Vagina (tissue), 2 donors: ENCODE data around the gene NTRK3. TPM values are rescaled to one million over a fixed set of nuclear protein-coding genes. Genes with fewer than 3 reads are reported as not detected.

ENCODE experiments used
- DNase-seq, 2 donors: peaks; one replicate each; pipeline ENCODE4 v3.0.0-alpha.2; 2017; ENCODE audit errors: extremely low spot score in 2 of 2
- H3K27ac ChIP-seq: fragments of 200-600 bp; sonication (generic); one replicate; pipeline ENCODE4 v1.5.1; 2019
- H3K27me3 ChIP-seq: fragments of 200-600 bp; sonication (generic); one replicate; pipeline ENCODE4 v1.5.1; 2019
- H3K36me3 ChIP-seq, 2 donors: fragments of 200-600 bp; sonication (generic); one replicate each; pipeline ENCODE4 v1.5.1; 2017 to 2019
- H3K4me1 ChIP-seq: fragments of 200-600 bp; sonication (generic); one replicate; pipeline ENCODE4 v1.5.1; 2019
- H3K4me3 ChIP-seq, 2 donors: fragments of 200-600 bp; sonication (generic); 1 replicate in 1 of 2; 2 replicates in 1 of 2; pipeline ENCODE4 v1.5.1; 2016 to 2019
- H3K9me3 ChIP-seq: fragments of 200-600 bp; sonication (generic); one replicate; pipeline ENCODE4 v1.5.1; 2019
- CTCF ChIP-seq, 3 experiments: fragments of 450-650 bp in 2 of 3; fragments of 200-600 bp in 1 of 3; sonication (generic) in 1 of 3; IDR thresholded peaks; one replicate each; pipeline ENCODE4 v1.5.1; 2017 to 2019; ENCODE audit warnings: antibody characterized with exemption in 3 of 3, mild to moderate bottlenecking in 2 of 3, moderate library complexity in 2 of 3
- POLR2A ChIP-seq, 2 donors: fragments of 450-650 bp; IDR thresholded peaks; one replicate each; pipeline ENCODE4 v1.6.1; 2017; ENCODE audit warnings: antibody characterized with exemption in 2 of 2, mild to moderate bottlenecking in 2 of 2, moderate library complexity in 2 of 2
- POLR2AphosphoS5 ChIP-seq, 2 donors: sonication (generic); formaldehyde crosslinking; IDR thresholded peaks; one replicate each; pipeline ENCODE4 v1.9.0; 2017; ENCODE audit warnings: antibody characterized with exemption in 2 of 2, mild to moderate bottlenecking in 2 of 2, low read depth in 1 of 2; ENCODE audit not compliant: insufficient read depth in 1 of 2
- intact Hi-C: fragments of 100-400 bp; cut with DNase I; formaldehyde crosslinking; loops from one replicate; pipeline ENCODE4 v1.15.1; 2023
- total RNA-seq: library from RNA; depleted of rRNA; stranded (reverse); fragments of >200 nt; gene quantifications from one replicate; pipeline ENCODE4 v1.2.3, GENCODE V29; 2016

The NTRK3 gene
- total RNA-seq, 1 donor from 2014 or later = 4.9 TPM

GRCh38 chr15:87858651-87859050 is 397.9 kb downstream of the NTRK3 start:
- no peak overlapping the region for H3K27ac ChIP-seq
- H3K4me3 ChIP-seq = no peak overlapping the region
- H3K27me3 ChIP-seq = no peaks in the 10 kb centered on the region
- TF ChIP-seq CTCF (IDR thresholded peaks at IDR 0.05) (no peak), POLR2A (IDR thresholded peaks at IDR 0.05) (no peak), POLR2AphosphoS5 (IDR thresholded peaks at IDR 0.05; ENCODE audit: insufficient read depth in 1 of 2, low read depth in 1 of 2) (no peak)
- no peaks in the 10 kb centered on the region for H3K9me3 ChIP-seq
- intact Hi-C loops = no loop called here
- DNase-seq = no peak
- no peaks in the 10 kb centered on the region for H3K4me1 ChIP-seq
- no peaks in the 10 kb centered on the region for H3K36me3 ChIP-seq

DNA sequence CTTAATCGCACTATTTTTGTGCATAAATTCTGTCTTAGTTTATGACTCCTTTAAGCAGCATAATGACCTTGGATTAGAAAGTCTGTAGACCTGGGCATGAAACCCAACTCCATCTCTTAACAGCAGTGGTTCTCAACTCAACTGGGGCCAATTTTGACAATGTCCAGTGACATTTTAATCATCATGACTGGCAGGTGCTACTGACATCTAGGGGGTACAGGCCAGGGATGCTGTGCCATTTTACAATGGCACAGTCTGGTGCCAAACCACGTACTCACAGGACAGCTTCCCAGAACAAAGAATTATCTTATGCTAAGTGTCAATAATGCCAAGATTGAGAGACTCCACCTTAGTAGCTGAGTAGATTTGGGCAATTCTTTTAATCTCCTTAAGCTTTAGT is 405.0 kb downstream of the NTRK3 start:
- no peaks in the 10 kb centered on the region for H3K27me3 ChIP-seq
- no peak for DNase-seq
- TF ChIP-seq POLR2AphosphoS5 (IDR thresholded peaks at IDR 0.05; ENCODE audit: insufficient read depth in 1 of 2, low read depth in 1 of 2) (no peak), POLR2A (IDR thresholded peaks at IDR 0.05) (no peak), CTCF (IDR thresholded peaks at IDR 0.05) (no peak)

DNA sequence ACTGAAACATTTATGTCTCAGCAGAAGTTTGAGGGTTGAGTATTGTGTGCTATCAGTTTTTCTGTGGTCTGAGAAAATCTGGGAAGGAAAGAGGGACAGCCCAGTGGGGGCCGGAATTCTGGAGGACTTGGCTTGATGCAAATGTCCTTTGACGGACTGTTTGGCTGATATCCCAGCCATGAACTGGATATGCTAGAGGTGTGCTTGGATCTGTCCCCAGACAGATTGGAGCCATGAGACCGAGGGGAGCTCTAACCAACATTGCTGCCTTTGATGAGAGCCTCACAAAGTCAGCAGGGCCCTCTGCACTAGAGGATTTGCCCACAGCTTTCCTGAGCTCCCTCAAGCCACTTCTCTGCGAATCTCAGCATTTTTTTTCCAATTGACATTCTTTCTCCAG is 405.6 kb downstream of the NTRK3 start:
- TF ChIP-seq CTCF (IDR thresholded peaks at IDR 0.05) (no peak), POLR2AphosphoS5 (IDR thresholded peaks at IDR 0.05; ENCODE audit: insufficient read depth in 1 of 2, low read depth in 1 of 2) (no peak), POLR2A (IDR thresholded peaks at IDR 0.05) (no peak)
- intact Hi-C loops = no loop called here

More for the DNA sequence above, 405.0 kb downstream of the NTRK3 start:
- Histone ChIP-seq H3K27ac (no peak overlapping the region), H3K4me3 (no peak overlapping the region), H3K9me3 (no peaks in the 10 kb centered on the region), H3K36me3 (no peaks in the 10 kb centered on the region), H3K4me1 (no peaks in the 10 kb centered on the region)
- intact Hi-C loops = no loop called here

GRCh38 chr15:87849181-87849580 is 407.4 kb downstream of the NTRK3 start:
- intact Hi-C loops = no loop called here
- TF ChIP-seq POLR2AphosphoS5 (IDR thresholded peaks at IDR 0.05; ENCODE audit: insufficient read depth in 1 of 2, low read depth in 1 of 2) (no peak), CTCF (IDR thresholded peaks at IDR 0.05) (no peak), POLR2A (IDR thresholded peaks at IDR 0.05) (no peak)
- H3K9me3 ChIP-seq = no peaks in the 10 kb centered on the region

More for the DNA sequence above, 405.6 kb downstream of the NTRK3 start:
- H3K27ac ChIP-seq = no peak overlapping the region
- no peaks in the 10 kb centered on the region for H3K27me3 ChIP-seq
- no peak overlapping the region for H3K4me3 ChIP-seq
- DNase-seq = no peak
- no peaks in the 10 kb centered on the region for H3K36me3 ChIP-seq
- no peaks in the 10 kb centered on the region for H3K9me3 ChIP-seq
- no peaks in the 10 kb centered on the region for H3K4me1 ChIP-seq

DNA sequence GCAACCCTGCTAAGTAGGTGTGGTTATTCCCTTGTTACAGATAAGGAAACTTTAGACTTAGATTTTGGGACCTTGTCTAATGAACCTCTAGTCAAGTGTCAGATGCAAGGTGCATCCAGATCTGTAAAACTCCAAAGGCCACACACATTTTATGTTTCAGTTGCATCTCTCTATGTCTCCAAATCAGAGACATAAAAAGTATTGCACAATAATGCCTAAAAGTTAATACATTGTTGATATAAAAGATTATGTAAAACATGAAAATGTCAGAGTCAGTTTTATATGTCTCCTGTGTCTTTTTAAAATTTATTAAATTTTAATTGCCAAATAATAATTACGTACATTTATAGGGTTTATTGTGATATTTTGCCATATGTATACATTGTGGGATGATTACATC is 408.5 kb downstream of the NTRK3 start:
- no peak for DNase-seq
- Histone ChIP-seq H3K9me3 (no peaks in the 10 kb centered on the region), H3K36me3 (no peaks in the 10 kb centered on the region), H3K4me1 (no peaks in the 10 kb centered on the region), H3K4me3 (no peak overlapping the region), H3K27ac (no peak overlapping the region), H3K27me3 (no peaks in the 10 kb centered on the region)
- intact Hi-C loops = no loop called here
- no peak for TF ChIP-seq POLR2AphosphoS5 (IDR thresholded peaks at IDR 0.05; ENCODE audit: insufficient read depth in 1 of 2, low read depth in 1 of 2)
- TF ChIP-seq POLR2A (IDR thresholded peaks at IDR 0.05) = no peak
- no peak for TF ChIP-seq CTCF (IDR thresholded peaks at IDR 0.05)

More at GRCh38 chr15:87849181-87849580, 407.4 kb downstream of the NTRK3 start:
- no peak overlapping the region for H3K27ac ChIP-seq
- DNase-seq = no peak
- no peak overlapping the region for H3K4me3 ChIP-seq
- H3K4me1 ChIP-seq = no peaks in the 10 kb centered on the region
- H3K27me3 ChIP-seq = no peaks in the 10 kb centered on the region
- H3K36me3 ChIP-seq = no peaks in the 10 kb centered on the region
